Mesenchymal stem cell (in vitro differentiated cells and primary cell): Measurements from ENCODE around the gene PRKCA.

Source experiments
- DNase-seq: peaks from one replicate; pipeline ENCODE4 v3.0.0-alpha.2; 2013
- H2AFZ ChIP-seq: one replicate; pipeline ENCODE4 v1.6.1; 2013; ENCODE audit warnings: low read depth, mild to moderate bottlenecking, control low read depth, inconsistent platforms, low read length, moderate library complexity
- H2AK5ac ChIP-seq: 2 replicates; pipeline ENCODE4 v1.6.1; 2013; ENCODE audit warnings: low read length, moderate library complexity, mild to moderate bottlenecking, inconsistent platforms; ENCODE audit not compliant: severe bottlenecking
- H2BK120ac ChIP-seq: one replicate; pipeline ENCODE4 v1.6.1; 2013; ENCODE audit warnings: low read depth, mild to moderate bottlenecking, inconsistent platforms, low read length, moderate library complexity
- H2BK12ac ChIP-seq, 2 experiments: one replicate each; pipeline ENCODE4 v1.6.1; 2013; ENCODE audit warnings: inconsistent platforms in 2 of 2, low read length in 2 of 2, mild to moderate bottlenecking in 2 of 2, moderate library complexity in 2 of 2, control low read depth in 1 of 2
- H2BK15ac ChIP-seq: one replicate; pipeline ENCODE4 v1.6.1; 2013; ENCODE audit warnings: mild to moderate bottlenecking, low read depth, inconsistent platforms; ENCODE audit not compliant: poor library complexity, severe bottlenecking
- H2BK5ac ChIP-seq: 2 replicates; pipeline ENCODE4 v1.6.1; 2013; ENCODE audit warnings: low read depth, mild to moderate bottlenecking, low read length, control low read depth, inconsistent platforms; ENCODE audit not compliant: poor library complexity, severe bottlenecking
- H3K14ac ChIP-seq, 2 experiments: one replicate each; pipeline ENCODE4 v1.6.1; 2013; ENCODE audit warnings: inconsistent platforms in 2 of 2, low read length in 2 of 2, control low read depth in 1 of 2, mild to moderate bottlenecking in 1 of 2, moderate library complexity in 1 of 2
- H3K18ac ChIP-seq, 2 experiments: one replicate each; pipeline ENCODE4 v1.6.1; 2013; ENCODE audit warnings: inconsistent platforms in 2 of 2, low read length in 2 of 2, control low read depth in 1 of 2, low read depth in 1 of 2, mild to moderate bottlenecking in 1 of 2
- H3K23ac ChIP-seq, 2 experiments: one replicate each; pipeline ENCODE4 v1.6.1; 2013; ENCODE audit warnings: inconsistent platforms in 2 of 2, low read length in 2 of 2, mild to moderate bottlenecking in 2 of 2, moderate library complexity in 2 of 2, control low read depth in 1 of 2
- H3K27ac ChIP-seq: 2 replicates; pipeline ENCODE4 v1.5.1; 2013; ENCODE audit warnings: mild to moderate bottlenecking, moderate library complexity, low read length, control low read depth, inconsistent platforms; ENCODE audit not compliant: poor library complexity, severe bottlenecking
- H3K27me3 ChIP-seq, 2 experiments: 2 replicates each; pipeline versions ENCODE4 v1.6.1 to v1.7.0; 2013; ENCODE audit warnings: low read length in 2 of 2, mild to moderate bottlenecking in 2 of 2, moderate library complexity in 2 of 2, control low read depth in 1 of 2, inconsistent platforms in 1 of 2; ENCODE audit not compliant: control insufficient read depth in 1 of 2, insufficient read depth in 1 of 2
- H3K36me3 ChIP-seq, 2 experiments: 2 replicates each; pipeline versions ENCODE4 v1.6.1 to v1.7.0; 2013; ENCODE audit warnings: low read length in 2 of 2, control low read depth in 1 of 2, inconsistent platforms in 1 of 2, low read depth in 1 of 2, mild to moderate bottlenecking in 1 of 2; ENCODE audit not compliant: insufficient read depth in 2 of 2, control insufficient read depth in 1 of 2
- H3K4ac ChIP-seq, 2 experiments: one replicate each; pipeline ENCODE4 v1.6.1; 2013; ENCODE audit warnings: inconsistent platforms in 2 of 2, low read length in 2 of 2, mild to moderate bottlenecking in 2 of 2, moderate library complexity in 2 of 2, control low read depth in 1 of 2, low read depth in 1 of 2
- H3K4me1 ChIP-seq: 2 replicates; pipeline ENCODE4 v1.6.1; 2013; ENCODE audit warnings: low read depth, low read length, control low read depth; ENCODE audit not compliant: control insufficient read depth, insufficient read depth
- H3K4me2 ChIP-seq: 2 replicates; pipeline ENCODE4 v1.6.1; 2013; ENCODE audit warnings: low read length, mild to moderate bottlenecking, inconsistent platforms; ENCODE audit not compliant: poor library complexity, severe bottlenecking
- H3K4me3 ChIP-seq, 2 experiments: 2 replicates each; pipeline versions ENCODE4 v1.5.1 to v1.7.0; 2013; ENCODE audit warnings: low read length in 2 of 2, mild to moderate bottlenecking in 2 of 2, control low read depth in 1 of 2, low read depth in 1 of 2; ENCODE audit not compliant: insufficient read depth in 1 of 2
- H3K79me1 ChIP-seq: replicated peaks from 2 replicates; pipeline ENCODE4 v1.6.1; 2013; ENCODE audit warnings: mild to moderate bottlenecking, control low read depth, low read length, inconsistent platforms; ENCODE audit not compliant: poor library complexity, severe bottlenecking
- H3K9ac ChIP-seq: 2 replicates; pipeline ENCODE4 v1.7.0; 2013; ENCODE audit warnings: mild to moderate bottlenecking, low read length, moderate library complexity
- H3K9me3 ChIP-seq: 2 replicates; pipeline ENCODE4 v1.7.0; 2013; ENCODE audit warnings: mild to moderate bottlenecking, low read length; ENCODE audit not compliant: control insufficient read depth
- H4K8ac ChIP-seq: one replicate; pipeline ENCODE4 v1.6.1; 2013; ENCODE audit warnings: inconsistent platforms, mild to moderate bottlenecking, low read length, moderate library complexity
- H4K91ac ChIP-seq: one replicate; pipeline ENCODE4 v1.6.1; 2013; ENCODE audit warnings: mild to moderate bottlenecking, low read length, inconsistent platforms
- WGBS: methylation state at CpG from one replicate; pipeline ENCODE4 v1.1.7; 2013; ENCODE audit warnings: mixed read lengths; 5-methylcytosine and 5-hydroxymethylcytosine counted together

PRKCA gene

DNA sequence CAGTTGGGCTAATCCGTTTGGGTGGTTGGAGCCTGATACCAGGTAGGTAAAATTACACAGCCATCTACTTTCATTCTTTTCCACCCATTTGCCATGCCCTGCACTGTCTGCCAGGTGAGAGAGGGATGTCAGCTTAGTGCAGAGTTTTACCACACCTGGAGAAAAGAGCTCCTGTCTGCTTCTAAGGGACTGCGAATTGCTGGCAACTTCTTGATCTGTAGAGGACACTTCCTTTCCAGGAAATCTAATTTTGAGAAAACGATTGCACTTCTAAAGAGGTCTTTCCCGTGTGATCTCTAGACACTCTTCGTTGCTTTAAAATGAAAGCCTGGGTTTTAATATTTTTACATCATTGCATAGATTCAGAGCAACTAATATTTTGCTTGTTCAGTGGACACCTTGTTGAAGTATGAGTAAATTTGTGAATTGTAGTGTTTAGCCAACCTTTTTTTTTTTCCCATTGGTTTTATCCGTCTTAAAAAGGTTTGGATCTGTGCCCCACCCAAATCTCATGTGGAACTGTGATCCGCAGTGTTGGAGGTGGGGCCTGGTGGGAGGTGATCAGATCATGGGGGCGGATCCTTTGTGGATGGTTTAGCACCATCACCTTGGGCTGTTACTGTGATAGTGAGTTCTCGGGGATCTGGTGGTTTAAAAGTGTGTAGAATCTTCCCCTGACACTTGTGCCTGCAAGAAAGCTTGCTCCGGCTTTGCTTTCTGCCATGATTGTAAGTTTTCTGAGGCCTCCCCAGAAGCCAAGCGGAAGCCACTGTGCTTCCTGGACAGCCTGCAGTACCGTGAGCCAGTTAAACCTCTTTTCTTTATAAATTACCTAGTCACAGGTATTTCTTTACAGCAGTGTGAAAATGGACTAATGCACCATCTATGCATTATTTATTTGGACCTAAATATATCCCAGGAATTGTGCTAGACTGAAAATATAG is 104.6 kb downstream of the PRKCA start:
- Histone ChIP-seq H3K4me1 (peaks cover 2% of the 10 kb centered on the region), H2AFZ (no peak overlapping the region), H2BK12ac (no peak overlapping the region), H4K8ac (no peak overlapping the region), H3K4me2 (no peak overlapping the region), H3K79me1 (peaks cover 22% of the 10 kb centered on the region), H3K23ac (no peak overlapping the region), H3K18ac (no peak overlapping the region), H2BK15ac (no peak overlapping the region), H3K4ac (no peak overlapping the region), H2BK5ac (no peak overlapping the region), H3K27me3 (no peaks in the 10 kb centered on the region), H3K9me3 (no peaks in the 10 kb centered on the region), H2BK120ac (no peak overlapping the region), H3K14ac (no peak overlapping the region), H3K27ac (no peak overlapping the region), H3K4me3 (no peak overlapping the region), H3K36me3 (no peaks in the 10 kb centered on the region), H4K91ac (no peak overlapping the region), H3K9ac (no peak overlapping the region), H2AK5ac (no peak overlapping the region)
- no peak for DNase-seq
- 93% methylated on average over 8 of the region's 12 CpGs for WGBS

- no peak overlapping the region for H2BK15ac ChIP-seq
- H3K27me3 ChIP-seq: no peaks in the 10 kb centered on the region
- peaks cover 2% of the 10 kb centered on the region for H3K4me1 ChIP-seq
- no peak overlapping the region for H3K18ac ChIP-seq
- peaks cover 27% of the 10 kb centered on the region for H3K79me1 ChIP-seq
- WGBS: 100% methylated on average over 3 of the region's 4 CpGs
- H4K8ac ChIP-seq: no peak overlapping the region
- H3K14ac ChIP-seq: no peak overlapping the region
- H2AK5ac ChIP-seq: no peak overlapping the region
- no peak overlapping the region for H3K4me3 ChIP-seq
- H3K9me3 ChIP-seq: no peaks in the 10 kb centered on the region
- H2BK5ac ChIP-seq: no peak overlapping the region
- no peak overlapping the region for H2AFZ ChIP-seq
- no peaks in the 10 kb centered on the region for H3K36me3 ChIP-seq
- no peak overlapping the region for H2BK120ac ChIP-seq
- no peak overlapping the region for H3K4ac ChIP-seq
- no peak overlapping the region for H3K23ac ChIP-seq
- no peak overlapping the region for H2BK12ac ChIP-seq
- H3K4me2 ChIP-seq: no peak overlapping the region
- H3K9ac ChIP-seq: no peak overlapping the region
- DNase-seq: no peak
- no peak overlapping the region for H4K91ac ChIP-seq
- no peak overlapping the region for H3K27ac ChIP-seq
Observed at GRCh38 chr17:66407864-66408263, 105.5 kb downstream of the PRKCA start.

GRCh38 chr17:66411520-66411919 is 109.1 kb downstream of the PRKCA start:
- H3K4me1 ChIP-seq: peaks cover 9% of the 10 kb centered on the region
- no peaks in the 10 kb centered on the region for H3K9me3 ChIP-seq
- no peak overlapping the region for H3K4me2 ChIP-seq
- peaks cover 35% of the 10 kb centered on the region for H3K79me1 ChIP-seq
- H3K27ac ChIP-seq: no peak overlapping the region
- H3K14ac ChIP-seq: no peak overlapping the region
- DNase-seq: no peak
- H3K4me3 ChIP-seq: no peak overlapping the region
- no peak overlapping the region for H2BK15ac ChIP-seq
- no peak overlapping the region for H3K4ac ChIP-seq
- no peak overlapping the region for H2BK5ac ChIP-seq
- H2BK120ac ChIP-seq: no peak overlapping the region
- peak overlapping the region in 1 of 2 experiments; percentile 58 for H3K18ac ChIP-seq
- no peak overlapping the region for H3K9ac ChIP-seq
- H4K8ac ChIP-seq: peak overlapping the region; percentile 56
- H2BK12ac ChIP-seq: peak overlapping the region in 1 of 2 experiments; percentile 31
- H3K27me3 ChIP-seq: no peaks in the 10 kb centered on the region
- H2AFZ ChIP-seq: no peak overlapping the region
- H3K23ac ChIP-seq: no peak overlapping the region
- H3K36me3 ChIP-seq: no peaks in the 10 kb centered on the region
- WGBS: 74% methylated on average over 5 of the region's 6 CpGs
- H2AK5ac ChIP-seq: no peak overlapping the region
- H4K91ac ChIP-seq: no peak overlapping the region

DNA sequence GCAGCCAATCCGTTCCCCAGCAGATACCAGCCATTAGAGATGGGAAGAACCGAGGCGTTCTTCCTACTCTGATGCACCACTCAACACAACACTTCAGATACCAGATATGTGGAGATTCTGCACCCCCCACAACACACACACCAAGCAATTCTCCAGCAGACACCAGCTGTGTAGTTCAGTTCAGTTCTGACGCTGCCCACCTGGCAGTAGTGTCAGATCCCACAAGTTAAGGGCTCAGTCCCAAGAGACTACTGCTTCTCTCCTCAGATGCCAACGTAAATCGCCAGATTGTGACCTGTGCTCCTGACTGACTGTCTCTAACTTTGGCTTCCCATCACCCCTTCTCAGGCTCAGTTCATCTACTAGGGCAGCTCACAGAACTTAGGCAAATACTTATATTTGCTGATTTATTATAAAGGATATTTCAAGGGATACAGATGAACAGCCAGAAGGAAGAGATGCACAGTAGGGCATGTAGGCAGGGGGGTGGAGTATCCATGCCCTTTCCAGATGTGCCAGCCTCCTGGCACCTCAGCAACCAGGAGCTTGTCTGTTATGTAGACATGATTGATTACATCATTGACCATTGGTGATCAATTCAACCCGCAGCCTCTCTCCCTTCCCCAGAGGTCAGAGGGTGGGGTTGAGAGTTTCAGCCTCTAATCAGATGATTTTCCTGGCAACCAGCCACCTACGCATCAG is 110.6 kb downstream of the PRKCA start:
- H3K4me1 ChIP-seq: peaks cover 9% of the 10 kb centered on the region
- no peaks in the 10 kb centered on the region for H3K27me3 ChIP-seq
- H2BK15ac ChIP-seq: no peak overlapping the region
- H3K79me1 ChIP-seq: peaks cover 39% of the 10 kb centered on the region
- no peak overlapping the region for H3K4me3 ChIP-seq
- H3K23ac ChIP-seq: peak overlapping the region in 1 of 2 experiments; percentile 2
- no peak overlapping the region for H3K4me2 ChIP-seq
- WGBS: 84% methylated on average over 6 of the region's 8 CpGs
- H3K9ac ChIP-seq: no peak overlapping the region
- H3K36me3 ChIP-seq: no peaks in the 10 kb centered on the region
- H4K91ac ChIP-seq: no peak overlapping the region
- no peak overlapping the region for H2AFZ ChIP-seq
- no peak overlapping the region for H4K8ac ChIP-seq
- H3K27ac ChIP-seq: no peak overlapping the region
- H3K4ac ChIP-seq: no peak overlapping the region
- H3K14ac ChIP-seq: peak overlapping the region in 1 of 2 experiments; percentile 72
- H2BK12ac ChIP-seq: no peak overlapping the region
- H3K9me3 ChIP-seq: no peaks in the 10 kb centered on the region
- no peak for DNase-seq
- no peak overlapping the region for H2BK5ac ChIP-seq
- H3K18ac ChIP-seq: peak overlapping the region in 1 of 2 experiments; percentile 55
- no peak overlapping the region for H2AK5ac ChIP-seq
- no peak overlapping the region for H2BK120ac ChIP-seq
